Measurements from ENCODE around the gene PTPRC.

Gene PTPRC

GRCh38 chr1:198678301-198678836, 39.5 kb downstream of the PTPRC start:
- no peak for DNase-seq

DNA sequence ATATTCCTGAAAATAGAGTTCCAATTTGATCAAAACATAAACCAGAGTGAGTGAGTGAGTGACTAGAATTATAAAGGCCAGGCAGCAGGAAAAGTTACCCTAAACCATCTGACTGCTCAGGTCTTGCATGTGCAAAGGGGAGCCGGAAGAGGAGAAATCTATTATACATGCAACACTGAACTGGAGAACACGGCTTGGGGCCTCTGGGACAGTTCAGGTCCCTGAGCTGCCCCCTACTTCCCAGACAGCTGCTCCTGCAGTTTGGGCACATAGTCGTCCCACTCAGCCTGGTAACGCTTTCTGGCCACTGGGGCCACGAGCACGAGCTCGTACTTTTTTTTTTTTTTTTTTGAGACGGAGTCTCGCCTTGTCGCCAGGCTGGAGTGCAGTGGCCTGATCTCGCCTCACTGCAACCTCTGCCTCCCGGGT, 40.1 kb downstream of the PTPRC start:
- no peak for DNase-seq

DNA sequence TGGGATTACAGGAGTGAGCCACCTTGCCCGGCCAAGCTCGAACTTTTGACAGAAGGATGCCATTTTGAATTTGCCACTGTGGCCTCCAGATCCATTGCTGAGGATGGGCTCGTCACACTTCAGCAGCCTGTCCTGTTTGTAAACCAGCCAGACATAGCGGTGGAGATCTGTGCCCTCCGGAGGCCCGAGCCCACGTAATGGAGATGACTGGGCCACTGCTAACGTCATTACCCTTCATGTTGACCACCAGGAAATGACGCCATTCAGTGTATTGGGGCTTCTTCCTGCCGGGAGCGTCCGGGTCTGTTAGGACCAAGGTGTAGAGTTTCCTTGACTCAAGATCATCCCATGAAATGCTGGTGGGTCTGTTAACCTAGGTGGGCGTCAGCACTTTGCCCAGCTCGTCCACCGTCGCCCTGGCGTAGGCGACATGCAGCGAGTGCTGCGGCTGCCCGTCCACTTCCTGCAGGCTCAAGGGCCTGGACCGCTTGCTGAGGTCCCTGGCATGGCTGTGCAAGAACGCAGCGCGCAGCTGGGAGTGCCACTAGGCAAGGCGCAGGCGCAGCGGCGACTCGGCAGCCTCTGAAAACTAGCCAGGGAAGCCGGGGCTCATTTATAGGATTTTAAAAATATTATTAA, 40.8 kb downstream of the PTPRC start:
- no peak for DNase-seq

- no peak for DNase-seq
These were observed 41.5 kb downstream of the PTPRC start for GRCh38 chr1:198680174-198680875.

DNA sequence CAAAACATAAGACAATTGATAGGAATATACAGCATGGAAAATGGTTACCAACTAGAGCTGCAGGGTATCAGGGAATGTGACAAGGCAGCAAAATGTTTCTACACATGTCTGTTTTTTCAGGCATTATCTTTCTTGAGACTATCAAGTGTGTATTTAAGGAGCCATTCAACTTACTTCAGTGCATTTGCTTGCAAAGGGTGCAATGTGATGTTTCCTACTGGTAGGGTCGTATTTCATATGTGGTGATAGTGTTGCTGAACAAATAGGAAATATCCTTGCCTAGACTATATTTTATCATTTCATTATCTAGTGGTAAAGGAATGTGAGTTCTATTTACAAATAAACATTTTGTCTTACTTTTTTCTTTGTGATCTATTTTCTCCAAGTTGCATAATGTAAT, 42.4 kb downstream of the PTPRC start:
- DNase-seq, result no peak

DNA sequence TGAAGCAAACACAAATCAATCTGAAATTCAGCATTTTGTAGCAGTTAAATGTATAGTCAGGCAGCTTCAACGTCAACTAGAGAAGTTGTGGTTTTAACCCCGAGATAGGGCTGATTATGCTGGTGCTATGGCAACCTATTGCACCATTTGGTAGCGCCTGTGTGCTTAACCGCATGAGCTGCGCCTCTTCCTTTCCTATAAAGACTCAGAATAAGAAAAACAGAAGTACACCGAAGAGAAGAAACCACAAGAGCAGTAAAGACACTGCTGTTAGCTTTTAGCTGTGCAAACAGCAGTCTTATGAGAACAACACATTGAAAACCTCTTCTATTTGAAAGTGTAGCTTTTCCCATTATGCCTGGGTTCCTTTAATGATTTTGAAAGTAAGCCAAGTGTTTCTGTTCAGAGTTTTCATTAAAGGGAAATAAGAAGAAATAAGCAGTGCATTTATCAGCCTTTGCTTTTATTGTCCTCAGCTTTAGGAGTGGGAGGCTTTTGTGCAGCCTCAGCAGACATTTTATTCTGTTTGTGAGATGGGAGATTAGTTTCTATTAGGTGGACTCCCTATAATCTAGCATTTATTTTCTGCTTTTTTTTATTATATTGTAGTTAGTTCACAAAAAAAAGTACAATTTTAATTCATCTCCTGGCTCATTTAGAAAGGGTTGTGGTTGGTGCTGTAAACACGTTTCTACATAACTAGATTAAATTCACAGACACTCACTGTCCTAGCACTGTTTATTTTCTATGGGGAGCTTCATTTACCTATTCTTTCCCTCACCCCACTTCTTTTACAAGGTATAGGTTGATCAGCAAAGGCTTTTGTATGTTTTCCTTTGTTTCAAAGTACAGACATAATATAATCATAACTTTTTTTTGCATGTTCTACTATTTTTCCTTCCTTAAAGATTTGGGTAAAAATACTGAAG, 43.3 kb downstream of the PTPRC start:
- peak; percentile 79 for DNase-seq

DNA sequence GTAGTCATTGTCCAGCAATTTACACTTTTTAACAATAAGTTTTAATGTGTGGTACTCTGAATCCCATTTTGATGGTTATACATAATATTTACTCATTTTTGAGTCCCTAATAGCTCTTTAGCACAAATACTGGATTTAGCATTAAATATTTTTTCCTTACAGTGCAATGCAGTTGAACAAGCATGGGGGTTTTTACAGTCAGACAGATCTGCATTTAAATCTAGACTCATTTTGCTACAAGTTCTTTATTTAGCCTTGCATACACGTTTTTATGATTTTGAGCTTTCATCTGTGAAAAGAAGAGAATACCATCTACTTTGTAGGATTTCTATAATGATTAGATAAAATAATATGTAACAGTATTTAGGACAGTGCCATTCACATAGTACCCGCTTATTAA, 44.0 kb downstream of the PTPRC start:
- DNase-seq, result no peak

DNA sequence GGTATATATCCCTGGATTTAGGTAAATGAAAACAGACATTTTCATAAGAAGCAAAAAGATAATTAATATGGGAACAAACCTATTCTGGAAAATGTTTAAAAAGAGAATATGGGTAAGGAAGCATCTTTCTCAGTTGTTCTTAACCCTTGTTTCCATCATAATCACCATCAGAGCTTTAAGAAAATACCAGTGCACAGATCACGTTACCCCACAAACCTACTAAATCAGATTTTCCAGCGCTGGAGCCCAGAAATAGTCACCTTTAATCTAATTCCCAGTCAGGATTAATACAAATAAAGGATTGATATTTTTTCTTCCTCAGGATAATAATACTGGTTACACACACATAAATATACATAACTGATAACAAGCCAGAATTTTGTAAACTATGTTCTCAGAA, 44.6 kb downstream of the PTPRC start:
- DNase-seq, result no peak

DNA sequence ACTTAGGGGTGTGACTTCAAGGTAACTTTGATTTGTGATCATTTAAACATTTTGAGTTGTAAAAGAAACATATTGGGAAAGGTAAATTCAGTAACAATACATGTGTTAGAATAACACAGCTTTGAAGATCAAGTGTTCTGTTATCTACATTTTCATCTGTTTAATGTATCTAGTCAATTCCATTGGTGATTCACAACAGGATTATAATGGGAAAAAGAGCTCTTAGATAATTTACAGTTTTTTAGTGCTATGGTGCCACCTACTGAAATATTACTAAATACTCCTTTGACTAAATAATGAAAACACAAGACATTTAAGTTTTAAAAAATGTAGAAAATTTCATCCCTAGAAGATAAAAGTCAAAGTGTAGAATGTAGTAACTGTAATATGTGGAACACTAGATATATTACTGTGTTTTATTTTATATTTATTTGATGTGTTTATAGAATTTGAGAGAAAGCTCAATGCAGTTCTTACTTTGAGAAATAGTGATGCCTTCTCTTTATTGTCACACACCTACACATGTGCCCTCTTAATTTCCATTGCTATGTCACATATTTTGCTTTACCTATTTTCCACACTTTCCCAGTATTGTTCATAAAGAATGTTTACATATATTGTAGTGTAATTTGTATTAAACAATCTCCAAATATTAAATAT, 47.4 kb downstream of the PTPRC start:
- peak; percentile 78 for DNase-seq

- DNase-seq, result no peak
These were observed 48.6 kb downstream of the PTPRC start for GRCh38 chr1:198687429-198687828.

DNA sequence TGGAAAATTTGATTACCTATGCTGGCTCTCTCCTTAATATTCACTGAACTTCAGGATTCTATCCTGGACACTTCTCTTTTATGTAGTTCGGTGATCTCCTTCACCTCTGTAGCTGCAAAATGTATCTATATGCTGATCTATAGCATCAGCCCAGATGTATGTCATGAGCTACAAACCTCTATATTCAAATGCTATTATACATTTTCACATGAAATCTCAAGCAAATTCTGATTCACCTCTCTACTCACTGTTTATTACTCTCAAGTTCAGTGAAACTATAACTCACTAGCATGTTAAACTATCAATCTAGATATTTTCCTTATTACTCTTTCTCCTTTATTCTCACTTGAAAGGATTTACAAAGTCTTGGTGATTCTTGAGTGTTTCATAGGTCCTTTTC, 52.2 kb downstream of the PTPRC start:
- no peak for DNase-seq

DNA sequence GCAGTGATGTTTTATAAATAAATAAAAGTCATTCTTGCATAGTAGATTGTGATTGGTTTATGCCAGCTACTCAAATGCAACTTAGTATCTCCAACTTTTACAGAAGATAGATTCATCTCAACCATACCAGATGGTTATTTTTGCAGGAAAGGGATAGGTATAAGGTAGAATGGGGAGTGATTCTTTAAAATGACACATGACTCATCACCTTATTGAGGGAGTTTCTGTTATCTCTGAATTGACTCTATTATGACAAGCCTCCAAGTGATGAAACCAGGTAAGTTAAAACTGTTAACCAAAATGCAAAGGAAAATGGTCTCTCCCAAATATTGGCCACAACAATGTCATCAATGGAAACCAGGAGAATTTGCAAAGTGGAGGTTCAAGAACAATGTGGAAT, 54.5 kb downstream of the PTPRC start:
- DNase-seq, result no peak

DNA sequence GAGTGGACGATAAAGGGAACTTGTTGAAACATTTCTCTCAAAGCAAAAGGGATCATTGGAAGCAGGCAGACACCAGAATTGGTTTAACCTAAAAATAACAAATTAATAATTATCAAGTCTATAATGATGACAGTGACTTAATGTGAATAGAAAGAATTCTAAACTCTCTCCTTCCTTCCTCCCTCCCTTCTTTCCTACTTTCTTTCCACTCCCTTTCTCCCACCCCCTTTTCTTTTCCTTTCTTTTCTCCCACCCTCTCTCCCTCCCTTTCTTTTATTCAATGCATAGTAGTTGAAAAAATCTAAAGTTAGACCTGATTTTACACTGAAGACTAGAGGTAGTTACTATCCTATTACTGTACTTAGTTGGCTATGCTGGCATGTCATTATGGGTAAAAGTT, 55.7 kb downstream of the PTPRC start:
- DNase-seq, result no peak

DNA sequence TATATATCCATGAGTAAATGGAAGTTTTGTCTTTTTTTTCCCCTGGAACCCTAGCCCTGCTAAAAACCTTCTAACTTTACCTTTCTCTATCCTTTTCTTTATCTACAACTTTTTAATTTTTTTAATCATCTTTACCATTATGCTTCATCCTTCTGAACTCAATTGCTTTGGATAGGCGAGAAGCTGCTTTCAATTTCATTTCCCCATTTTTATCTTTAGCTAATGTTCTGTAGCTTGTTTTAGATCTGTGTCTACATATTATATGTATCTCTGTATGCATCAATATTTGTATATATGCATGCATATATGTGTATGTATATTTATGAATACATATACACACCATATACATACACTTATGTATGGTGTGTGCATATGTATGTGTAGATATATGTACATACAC, 57.4 kb downstream of the PTPRC start:
- no peak for DNase-seq

DNA sequence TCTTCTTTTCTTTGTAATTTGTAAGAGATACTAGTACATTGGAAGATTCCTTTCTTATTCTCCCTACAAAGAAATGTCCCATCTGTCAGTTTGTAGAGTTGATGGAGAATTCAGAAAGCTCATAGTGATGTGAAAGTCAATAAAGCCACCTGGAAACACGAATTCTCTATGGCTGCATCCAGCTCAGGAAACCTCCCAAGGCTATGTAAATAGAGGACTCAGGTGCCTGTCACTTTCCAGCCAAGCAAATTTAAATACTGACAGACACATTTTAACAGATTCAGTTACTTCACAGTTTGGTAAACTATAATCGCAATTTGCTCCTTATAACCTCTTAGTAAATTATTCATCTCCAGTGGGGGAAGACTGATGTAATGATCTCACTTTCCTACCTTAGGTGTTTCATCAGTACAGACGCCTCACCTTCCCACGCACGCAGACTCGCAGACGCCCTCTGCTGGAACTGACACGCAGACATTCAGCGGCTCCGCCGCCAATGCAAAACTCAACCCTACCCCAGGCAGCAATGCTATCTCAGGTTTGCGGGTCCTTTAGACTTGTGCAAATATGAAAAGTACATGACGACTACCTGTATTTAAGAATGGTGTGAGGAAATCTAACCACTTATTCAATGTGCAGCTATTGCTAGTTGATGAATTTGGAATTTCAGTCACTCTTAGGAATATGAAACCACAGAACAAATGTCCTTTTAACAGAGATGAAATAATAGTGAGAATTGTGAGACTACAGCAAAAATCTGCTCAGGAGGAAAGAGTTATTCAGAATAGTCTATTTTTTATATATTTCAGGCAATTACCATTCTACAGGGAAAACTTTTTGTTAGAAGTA, 60.6 kb downstream of the PTPRC start:
- DNase-seq, result peak; percentile 49

GRCh38 chr1:198700016-198700392, 61.2 kb downstream of the PTPRC start:
- DNase-seq, result no peak

DNA sequence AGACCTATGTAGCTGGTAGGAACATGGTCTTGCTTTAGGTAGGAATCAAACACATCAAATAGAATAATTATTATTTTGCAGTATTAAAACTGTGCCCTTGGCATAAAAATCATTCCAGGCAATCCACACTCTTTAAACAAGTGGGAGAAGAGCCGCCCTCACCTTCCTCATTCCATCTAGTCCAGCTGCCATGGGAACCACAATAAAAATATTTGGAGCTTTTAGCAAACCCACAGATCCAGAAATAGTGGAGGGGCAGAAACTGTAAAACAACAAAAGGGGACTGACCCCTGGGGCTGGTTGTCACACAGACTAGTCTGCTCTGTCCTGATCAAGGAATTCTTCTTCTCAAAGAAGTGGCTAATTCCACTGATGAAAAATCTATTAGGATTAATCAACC, 61.6 kb downstream of the PTPRC start:
- DNase-seq, result no peak

GRCh38 chr1:198701250-198701649, 62.4 kb downstream of the PTPRC start:
- peak; percentile 27 for DNase-seq

GRCh38 chr1:198701766-198702539, 63.1 kb downstream of the PTPRC start:
- DNase-seq, result no peak

- no peak for DNase-seq
These were observed 70.1 kb downstream of the PTPRC start for GRCh38 chr1:198708761-198709525.
